Ishikawa (cell line): ENCODE results near the gene APOLD1.

Experiments used
- EP300 ChIP-seq: IDR thresholded peaks from 2 replicates; pipeline ENCODE4 v1.6.1; 2012; ENCODE audit warnings: borderline replicate concordance
- YY1 ChIP-seq: IDR thresholded peaks from 2 replicates; pipeline ENCODE4 v1.6.1; 2012; ENCODE audit warnings: low read depth

DNA sequence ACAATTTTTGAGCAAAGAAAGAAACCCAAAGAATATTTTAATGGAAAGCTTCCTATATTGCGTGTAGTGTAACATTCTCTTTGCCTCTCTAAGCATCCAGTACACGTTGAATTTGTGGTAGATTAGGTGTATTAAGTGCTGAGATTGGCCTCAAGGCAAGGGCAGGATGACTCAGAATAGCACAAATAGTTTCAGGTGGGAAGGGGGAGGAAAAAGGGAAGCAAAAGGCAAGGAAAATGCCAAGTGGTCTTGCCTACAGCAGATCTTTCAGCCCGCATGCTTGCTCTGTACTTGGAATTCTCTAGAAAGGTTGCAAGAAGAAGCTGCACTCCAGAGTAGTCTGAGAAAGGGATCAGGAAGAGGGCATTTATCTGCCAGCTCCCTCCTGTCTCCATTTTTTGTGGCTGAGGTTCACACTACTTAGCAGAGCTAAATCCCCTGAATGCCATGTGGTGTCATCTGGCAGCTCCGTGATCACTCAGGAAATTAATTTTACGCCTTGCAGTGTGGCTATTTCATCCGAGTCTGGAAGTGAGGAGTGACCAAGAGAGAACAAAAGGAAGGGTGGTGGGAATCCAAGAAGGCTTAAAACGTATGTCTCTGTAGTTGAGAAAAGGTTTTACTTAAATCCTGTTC is 39.8 kb upstream of the APOLD1 start:
- TF ChIP-seq YY1 (no peak), EP300 (no peak)
